Prostate gland (tissue), 2 donors: ENCODE measurements around the gene CNPY3.

Source experiments
- POLR2A ChIP-seq: fragments of 450-650 bp; IDR thresholded peaks from one replicate; pipeline ENCODE4 v1.6.1; 2016; ENCODE audit warnings: antibody characterized with exemption, mild to moderate bottlenecking
- POLR2AphosphoS5 ChIP-seq: sonication (generic); formaldehyde crosslinking; IDR thresholded peaks from one replicate; pipeline ENCODE4 v1.6.1; 2017; ENCODE audit warnings: antibody characterized with exemption
- TF ChIP-seq, protein P1 (sequence below), 4 experiments: fragments of 200-600 bp in 2 of 4; fragments of 450-650 bp in 2 of 4; sonication (generic) in 2 of 4; IDR thresholded peaks; 1 replicate in 3 of 4; 2 replicates in 1 of 4; pipeline ENCODE4 v1.5.1; 2016 to 2019; ENCODE audit warnings: antibody characterized with exemption in 4 of 4, mild to moderate bottlenecking in 2 of 4, moderate library complexity in 2 of 4

DNA sequence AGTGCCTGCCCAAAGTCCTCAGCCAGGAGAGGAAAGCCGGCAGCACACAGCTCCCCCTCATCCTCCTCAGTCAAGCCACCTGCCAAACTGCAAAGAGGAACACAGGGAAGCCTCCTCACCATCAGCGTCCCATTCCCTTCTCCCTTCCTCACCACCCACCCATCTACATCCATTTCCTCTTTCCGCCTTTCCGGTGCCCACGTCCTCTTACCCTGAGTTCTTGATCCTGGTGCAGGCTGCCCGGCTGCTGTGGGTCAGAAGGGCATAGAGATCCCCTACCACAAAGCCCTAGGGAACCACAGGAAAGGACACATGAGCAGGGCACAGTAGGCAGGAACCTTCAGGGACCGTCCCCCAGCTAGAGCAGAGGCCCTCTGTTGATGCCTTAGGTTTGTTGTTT is 37.3 kb downstream of the CNPY3 start:
- TF ChIP-seq, protein P1, sequence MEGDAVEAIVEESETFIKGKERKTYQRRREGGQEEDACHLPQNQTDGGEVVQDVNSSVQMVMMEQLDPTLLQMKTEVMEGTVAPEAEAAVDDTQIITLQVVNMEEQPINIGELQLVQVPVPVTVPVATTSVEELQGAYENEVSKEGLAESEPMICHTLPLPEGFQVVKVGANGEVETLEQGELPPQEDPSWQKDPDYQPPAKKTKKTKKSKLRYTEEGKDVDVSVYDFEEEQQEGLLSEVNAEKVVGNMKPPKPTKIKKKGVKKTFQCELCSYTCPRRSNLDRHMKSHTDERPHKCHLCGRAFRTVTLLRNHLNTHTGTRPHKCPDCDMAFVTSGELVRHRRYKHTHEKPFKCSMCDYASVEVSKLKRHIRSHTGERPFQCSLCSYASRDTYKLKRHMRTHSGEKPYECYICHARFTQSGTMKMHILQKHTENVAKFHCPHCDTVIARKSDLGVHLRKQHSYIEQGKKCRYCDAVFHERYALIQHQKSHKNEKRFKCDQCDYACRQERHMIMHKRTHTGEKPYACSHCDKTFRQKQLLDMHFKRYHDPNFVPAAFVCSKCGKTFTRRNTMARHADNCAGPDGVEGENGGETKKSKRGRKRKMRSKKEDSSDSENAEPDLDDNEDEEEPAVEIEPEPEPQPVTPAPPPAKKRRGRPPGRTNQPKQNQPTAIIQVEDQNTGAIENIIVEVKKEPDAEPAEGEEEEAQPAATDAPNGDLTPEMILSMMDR (IDR thresholded peaks at IDR 0.05), result no peak
- TF ChIP-seq POLR2A (no peak), POLR2AphosphoS5 (no peak)
